Activated CD8-positive, alpha-beta T cell treated with anti-CD3 and anti-CD28 coated beads for 36 hours (primary cell): ENCODE measurements around the gene CPSF4L. TPM values are rescaled to one million over a fixed set of nuclear protein-coding genes. Genes with fewer than 3 reads are reported as not detected.

Experiments
- ATAC-seq: fragments of 200-7000 bp; cut with Tn5 transposase; one replicate; pipeline ENCODE4 v1.10.0; 2021; ENCODE audit warnings: mild to moderate bottlenecking, moderate library complexity
- CTCF ChIA-PET: fragments of 350-600 bp; sonication (Branson Sonifier 250); formaldehyde crosslinking; loops from one replicate; lab custom pipeline; 2021; ENCODE audit warnings: antibody characterized with exemption; lab: Charles Lee
- POLR2A ChIA-PET: fragments of 350-600 bp; sonication (Branson Sonifier 250); formaldehyde crosslinking; loops from one replicate; lab custom pipeline; 2021; ENCODE audit warnings: antibody characterized with exemption; lab: Charles Lee
- DNase-seq: peaks from one replicate; pipeline ENCODE4 v3.0.0-alpha.2; 2020
- H3K27ac Mint-ChIP-seq: one replicate; pipeline ENCODE4 v1.8.0; 2021; ENCODE audit warnings: mild to moderate bottlenecking, mixed read lengths
- H3K27me3 Mint-ChIP-seq: one replicate; pipeline ENCODE4 v1.8.0; 2021; ENCODE audit warnings: mixed read lengths
- H3K36me3 Mint-ChIP-seq: one replicate; pipeline ENCODE4 v1.8.0; 2021; ENCODE audit warnings: low read depth, mixed read lengths
- H3K4me1 Mint-ChIP-seq: one replicate; pipeline ENCODE4 v1.8.0; 2021; ENCODE audit warnings: low read depth, mixed read lengths
- H3K4me3 Mint-ChIP-seq: one replicate; pipeline ENCODE4 v1.8.0; 2021; ENCODE audit warnings: mild to moderate bottlenecking, moderate library complexity, mixed read lengths
- H3K9me3 Mint-ChIP-seq: one replicate; pipeline ENCODE4 v1.8.0; 2021; ENCODE audit warnings: mixed read lengths
- CTCF ChIP-seq: fragments of 200-600 bp; IDR thresholded peaks from one replicate; pipeline ENCODE4 v1.8.0; 2022; ENCODE audit warnings: antibody characterized with exemption, mild to moderate bottlenecking
- intact Hi-C: fragments of 100-400 bp; cut with micrococcal nuclease; formaldehyde crosslinking; loops from one replicate; pipeline ENCODE4 v1.10.0; 2022
- total RNA-seq, 2 experiments: library from RNA; stranded (reverse); gene quantifications; one replicate each; pipeline ENCODE4 v1.2.3, GENCODE V29; 2021

CPSF4L gene
- total RNA-seq, 2 experiments from 2014 or later: not detected

- ChIA-PET POLR2A (interaction anchor here (0.6 to 4.3 kb wide), 3 partner anchors 10 to 28 kb away, joined by 3 to 39 read pairs (median 4); partner anchors contain the start of gene COG1), CTCF (interaction anchor here (0.8 to 0.9 kb wide), 2 partner anchors 28 to 477 kb away, joined by 3 read pairs; no protein-coding TSS in a partner anchor)
- ATAC-seq (peak; percentile 75), DNase-seq (peak; percentile 36)
- peak overlapping the region; percentile 13 for H3K4me3 Mint-ChIP-seq
- intact Hi-C loops: no loop called here
- peaks cover 74% of the 10 kb centered on the region for H3K36me3 Mint-ChIP-seq
- TF ChIP-seq CTCF: no peak
- no peaks in the 10 kb centered on the region for H3K9me3 Mint-ChIP-seq
- H3K4me1 Mint-ChIP-seq: peaks cover 24% of the 10 kb centered on the region
- H3K27ac Mint-ChIP-seq: peak overlapping the region; percentile 80
- H3K27me3 Mint-ChIP-seq: no peaks in the 10 kb centered on the region
These were observed 58.4 kb downstream of the CPSF4L start for GRCh38 chr17:73203135-73203787.

DNA sequence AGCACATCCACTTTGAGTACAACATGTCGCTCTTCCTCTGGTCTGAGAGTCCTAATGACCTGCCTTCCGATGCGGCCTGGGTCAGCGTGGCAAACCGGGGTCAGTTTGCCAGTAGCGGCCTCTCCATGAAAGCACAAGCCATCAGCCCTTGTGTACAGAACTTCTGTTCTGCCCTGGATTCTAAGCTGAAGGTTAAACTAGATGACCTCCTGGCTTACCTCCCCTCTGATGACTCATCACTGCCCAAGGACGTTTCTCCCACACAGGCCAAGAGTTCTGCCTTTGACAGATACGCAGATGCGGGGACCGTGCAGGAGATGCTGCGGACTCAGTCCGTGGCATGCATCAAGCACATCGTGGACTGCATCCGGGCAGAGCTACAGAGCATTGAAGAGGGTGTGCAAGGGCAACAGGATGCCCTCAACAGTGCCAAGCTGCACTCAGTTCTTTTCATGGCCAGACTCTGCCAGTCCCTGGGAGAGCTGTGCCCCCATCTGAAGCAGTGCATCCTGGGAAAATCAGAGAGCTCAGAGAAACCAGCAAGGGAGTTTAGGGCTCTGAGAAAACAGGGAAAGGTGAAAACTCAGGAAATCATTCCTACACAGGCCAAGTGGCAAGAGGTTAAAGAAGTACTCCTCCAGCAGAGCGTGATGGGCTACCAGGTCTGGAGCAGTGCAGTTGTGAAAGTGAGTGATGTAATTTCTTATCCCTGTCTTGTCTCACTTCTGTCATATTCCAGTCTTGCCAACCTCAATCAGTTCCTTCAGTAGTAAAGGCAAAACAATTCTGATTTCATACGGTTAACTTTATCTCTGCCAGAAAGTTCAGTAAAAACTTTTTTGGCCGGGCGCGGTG lies 60.2 kb downstream of the CPSF4L start:
- ATAC-seq: no peak
- POLR2A ChIA-PET: interaction anchor here (4.3 kb wide), 1 partner anchor 8 kb away, joined by 39 read pairs; the partner anchor contains the start of gene COG1
- CTCF ChIA-PET: no interaction called here
- Mint-ChIP-seq H3K9me3 (no peaks in the 10 kb centered on the region), H3K4me1 (peaks cover 24% of the 10 kb centered on the region), H3K27ac (peak overlapping the region; percentile 60), H3K36me3 (peaks cover 75% of the 10 kb centered on the region), H3K27me3 (no peaks in the 10 kb centered on the region), H3K4me3 (no peak overlapping the region)
- intact Hi-C loops: no loop called here
- DNase-seq: no peak
- TF ChIP-seq CTCF: no peak

GRCh38 chr17:73200476-73200875 lies 61.2 kb downstream of the CPSF4L start:
- H3K4me3 Mint-ChIP-seq: no peak overlapping the region
- H3K27ac Mint-ChIP-seq: no peak overlapping the region
- CTCF ChIA-PET: no interaction called here
- TF ChIP-seq CTCF: no peak
- POLR2A ChIA-PET: interaction anchor here (4.3 kb wide), 1 partner anchor 7 kb away, joined by 39 read pairs; the partner anchor contains the start of gene COG1
- intact Hi-C loops: no loop called here
- peaks cover 66% of the 10 kb centered on the region for H3K36me3 Mint-ChIP-seq
- no peaks in the 10 kb centered on the region for H3K9me3 Mint-ChIP-seq
- DNase-seq (no peak), ATAC-seq (no peak)
- H3K27me3 Mint-ChIP-seq: no peaks in the 10 kb centered on the region
- peaks cover 28% of the 10 kb centered on the region for H3K4me1 Mint-ChIP-seq

DNA sequence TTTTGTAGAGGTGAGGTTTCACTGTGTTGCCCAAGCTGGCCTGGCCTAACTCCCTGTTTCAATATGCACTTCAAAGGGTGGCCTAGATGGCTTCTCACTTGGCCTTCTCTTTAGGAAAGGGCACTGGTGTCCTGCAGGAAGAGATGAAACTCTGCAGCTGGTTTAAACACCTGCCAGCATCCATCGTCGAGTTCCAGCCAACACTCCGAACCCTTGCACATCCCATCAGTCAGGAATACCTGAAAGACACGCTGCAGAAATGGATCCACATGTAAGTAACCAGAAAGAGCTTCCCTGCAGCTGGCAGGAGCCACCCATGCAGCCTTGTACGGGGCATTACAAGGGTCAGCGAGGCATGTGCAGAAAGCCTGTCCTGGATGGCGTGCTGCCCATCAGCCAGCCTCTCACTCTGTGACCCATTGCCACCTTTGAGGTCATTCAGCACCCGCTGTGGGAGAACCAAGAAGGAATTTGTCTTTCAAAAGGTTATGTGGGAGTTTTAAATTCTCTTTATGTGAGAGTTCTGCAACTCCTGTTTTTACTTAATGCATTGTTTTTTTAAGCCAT lies 61.8 kb downstream of the CPSF4L start:
- no peaks in the 10 kb centered on the region for H3K9me3 Mint-ChIP-seq
- peaks cover 60% of the 10 kb centered on the region for H3K36me3 Mint-ChIP-seq
- ATAC-seq (no peak), DNase-seq (no peak)
- POLR2A ChIA-PET: no interaction called here
- peaks cover 30% of the 10 kb centered on the region for H3K4me1 Mint-ChIP-seq
- H3K27ac Mint-ChIP-seq: no peak overlapping the region
- TF ChIP-seq CTCF: no peak
- CTCF ChIA-PET: no interaction called here
- intact Hi-C loops: no loop called here
- no peaks in the 10 kb centered on the region for H3K27me3 Mint-ChIP-seq
- H3K4me3 Mint-ChIP-seq: no peak overlapping the region
